AG04449 (cell line): ENCODE data around the gene PIK3R6.
"Not testable (repeated sequence)": the region's sequence is repeated elsewhere in the genome, so short reads cannot be mapped to it uniquely, and the experiment has no call there.

Experiments
- CTCF ChIA-PET: fragments of 350-600 bp; formaldehyde crosslinking; extraction: SDS; loops from one replicate; lab custom pipeline; 2021; ENCODE audit warnings: antibody characterized with exemption; lab: Yijun Ruan, JAX
- POLR2A ChIA-PET: fragments of 400-600, 350-600 bp; formaldehyde crosslinking; extraction: SDS; loops from one replicate; lab custom pipeline; 2020; ENCODE audit warnings: antibody characterized with exemption, inconsistent platforms; lab: Yijun Ruan, JAX
- DNase-seq: peaks from one replicate; pipeline ENCODE4 v3.0.0-alpha.2; 2010; ENCODE audit warnings: low read depth, low spot score
- H3K4me3 ChIP-seq: 2 replicates; pipeline ENCODE4 v1.5.1; 2011; ENCODE audit warnings: low read depth, mild to moderate bottlenecking, control low read depth, low read length
- CTCF ChIP-seq: IDR thresholded peaks from one replicate; pipeline ENCODE4 v1.5.1; 2011; ENCODE audit warnings: mild to moderate bottlenecking, moderate library complexity, low read length, control low read depth, inconsistent platforms; ENCODE audit not compliant: insufficient read depth; ENCODE audit errors: missing control alignments

Gene PIK3R6

GRCh38 chr17:8859027-8859803 lies 8.3 kb downstream of the PIK3R6 start:
- no peak overlapping the region for H3K4me3 ChIP-seq
- CTCF ChIA-PET: no interaction called here
- POLR2A ChIA-PET: no interaction called here
- TF ChIP-seq CTCF: no peak
- DNase-seq: no peak

GRCh38 chr17:8857919-8858318 lies 9.6 kb downstream of the PIK3R6 start:
- ChIA-PET CTCF (interaction anchor here (0.8 kb wide), 1 partner anchor 37 kb away, joined by 3 read pairs; no protein-coding TSS in a partner anchor), POLR2A (interaction anchor here (0.7 kb wide), 1 partner anchor 18 kb away, joined by 4 read pairs; no protein-coding TSS in a partner anchor)
- H3K4me3 ChIP-seq: no peak overlapping the region
- TF ChIP-seq CTCF: no peak
- DNase-seq: peak; percentile 42

GRCh38 chr17:8856869-8857575 lies 10.5 kb downstream of the PIK3R6 start:
- H3K4me3 ChIP-seq: no peak overlapping the region
- ChIA-PET POLR2A (no interaction called here), CTCF (no interaction called here)
- TF ChIP-seq CTCF: no peak
- no peak for DNase-seq

GRCh38 chr17:8856205-8856603 lies 11.3 kb downstream of the PIK3R6 start:
- CTCF ChIA-PET, H3K4me3 ChIP-seq, POLR2A ChIA-PET, DNase-seq: not testable (repeated sequence)

GRCh38 chr17:8855477-8856204 lies 11.8 kb downstream of the PIK3R6 start:
- CTCF ChIA-PET: interaction anchor here (0.5 kb wide), 1 partner anchor 260 kb away, joined by 3 read pairs; no protein-coding TSS in a partner anchor

GRCh38 chr17:8851600-8851999 lies 15.9 kb downstream of the PIK3R6 start:
- no peak for TF ChIP-seq CTCF
- ChIA-PET POLR2A (no interaction called here), CTCF (no interaction called here)
- DNase-seq: no peak
- H3K4me3 ChIP-seq: no peak overlapping the region

More at GRCh38 chr17:8855477-8856204, 11.8 kb downstream of the PIK3R6 start:
- no peak for DNase-seq
- POLR2A ChIA-PET: no interaction called here
- TF ChIP-seq CTCF: no peak
- no peak overlapping the region for H3K4me3 ChIP-seq
